GM19240 (cell line): ENCODE results near the gene FASTKD2.

Experiments used
- DNase-seq: peaks from one replicate; pipeline ENCODE4 v3.0.0; 2011; ENCODE audit warnings: low spot score; ENCODE audit not compliant: insufficient read length

FASTKD2 gene

GRCh38 chr2:206765242-206766056, at the start of gene FASTKD2, which contains the start of gene MDH1B:
TSS of gene FASTKD2 (plus strand) at chr2:206765606. CDS start at chr2:206766694, 1,088 bp downstream.
TSS of gene MDH1B (minus strand) at chr2:206765328. CDS start at chr2:206765271, 57 bp downstream.
- peak; percentile 61 for DNase-seq

- DNase-seq, result no peak
These were observed 48.8 kb upstream of the FASTKD2 start for GRCh38 chr2:206716623-206717022.

GRCh38 chr2:206718296-206718695, 47.1 kb upstream of the FASTKD2 start, which contains the start of gene DYTN:
TSS of gene DYTN (minus strand) at chr2:206718396. CDS start at chr2:206718279, 117 bp downstream.
- DNase-seq, result no peak

GRCh38 chr2:206721256-206721920, 44.0 kb upstream of the FASTKD2 start:
- no peak for DNase-seq

- no peak for DNase-seq
These were observed 42.1 kb upstream of the FASTKD2 start for GRCh38 chr2:206723288-206723687.

GRCh38 chr2:206727287-206727686, 38.1 kb upstream of the FASTKD2 start:
- DNase-seq, result no peak

- DNase-seq, result no peak
These were observed 36.9 kb upstream of the FASTKD2 start for GRCh38 chr2:206728277-206729199.

- no peak for DNase-seq
These were observed 32.1 kb upstream of the FASTKD2 start for GRCh38 chr2:206733341-206733740.

GRCh38 chr2:206736935-206737334, 28.5 kb upstream of the FASTKD2 start:
- DNase-seq, result no peak

- DNase-seq, result no peak
These were observed 26.1 kb upstream of the FASTKD2 start for GRCh38 chr2:206739271-206739670.

GRCh38 chr2:206740800-206741199, 24.6 kb upstream of the FASTKD2 start:
- DNase-seq, result no peak

- DNase-seq, result no peak
These were observed 8.6 kb upstream of the FASTKD2 start for GRCh38 chr2:206756816-206757215.

- DNase-seq, result no peak
These were observed 649 bp upstream of the FASTKD2 start for GRCh38 chr2:206764673-206765241.

- DNase-seq, result no peak
These were observed 888 bp downstream of the FASTKD2 start for GRCh38 chr2:206766057-206766930.

- DNase-seq, result no peak
These were observed 9.5 kb downstream of the FASTKD2 start for GRCh38 chr2:206774871-206775270.

GRCh38 chr2:206776432-206776831, 11.0 kb downstream of the FASTKD2 start:
- no peak for DNase-seq

GRCh38 chr2:206780671-206781070, 15.3 kb downstream of the FASTKD2 start:
- no peak for DNase-seq

- no peak for DNase-seq
These were observed 18.3 kb downstream of the FASTKD2 start for GRCh38 chr2:206783718-206784117.

GRCh38 chr2:206784559-206785353, 19.4 kb downstream of the FASTKD2 start:
- DNase-seq, result no peak
